Epithelial cell of proximal tubule (primary cell): ENCODE measurements around the gene VCX. TPM values are rescaled to one million over a fixed set of nuclear protein-coding genes. Genes with fewer than 3 reads are reported as not detected.

Source experiments
- DNase-seq: peaks from one replicate; pipeline ENCODE4 v3.0.0-alpha.2; 2011; ENCODE audit warnings: low read depth
- H3K4me3 ChIP-seq: 2 replicates; pipeline ENCODE4 v1.5.1; 2011; ENCODE audit warnings: low read depth, mild to moderate bottlenecking, low read length
- total RNA-seq: library from RNA; depleted of rRNA; stranded (reverse); fragments of >200 nt; gene quantifications from 2 replicates; pipeline ENCODE4 v1.2.3, GENCODE V29; 2015
- TF ChIP-seq, protein P1 (sequence below): conservative IDR thresholded peaks from 2 replicates; pipeline ENCODE4 v1.5.1; 2012; ENCODE audit warnings: low read depth, mild to moderate bottlenecking, low read length

Gene VCX
- total RNA-seq, 1 donor from 2014 or later: not detected

DNA sequence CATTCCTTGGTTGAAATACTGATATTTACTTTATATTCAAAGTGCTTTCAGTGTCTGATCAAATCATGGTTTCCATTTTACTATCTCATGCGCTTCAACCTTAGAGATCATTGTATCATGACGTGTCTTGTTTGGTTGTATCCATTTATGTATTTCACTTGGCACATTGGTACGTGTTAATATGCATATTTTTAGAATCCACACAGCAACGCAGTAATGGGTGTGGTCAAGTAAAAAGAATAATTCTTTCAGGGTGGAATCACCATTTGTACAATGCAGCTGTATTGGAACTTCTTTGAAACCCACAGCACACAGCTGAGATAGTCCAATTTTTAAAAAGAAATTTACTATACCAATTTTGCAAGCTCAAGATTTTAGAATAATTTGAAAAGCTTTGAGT lies 29.1 kb downstream of the VCX start:
- H3K4me3 ChIP-seq: no peak overlapping the region
- TF ChIP-seq, protein P1, sequence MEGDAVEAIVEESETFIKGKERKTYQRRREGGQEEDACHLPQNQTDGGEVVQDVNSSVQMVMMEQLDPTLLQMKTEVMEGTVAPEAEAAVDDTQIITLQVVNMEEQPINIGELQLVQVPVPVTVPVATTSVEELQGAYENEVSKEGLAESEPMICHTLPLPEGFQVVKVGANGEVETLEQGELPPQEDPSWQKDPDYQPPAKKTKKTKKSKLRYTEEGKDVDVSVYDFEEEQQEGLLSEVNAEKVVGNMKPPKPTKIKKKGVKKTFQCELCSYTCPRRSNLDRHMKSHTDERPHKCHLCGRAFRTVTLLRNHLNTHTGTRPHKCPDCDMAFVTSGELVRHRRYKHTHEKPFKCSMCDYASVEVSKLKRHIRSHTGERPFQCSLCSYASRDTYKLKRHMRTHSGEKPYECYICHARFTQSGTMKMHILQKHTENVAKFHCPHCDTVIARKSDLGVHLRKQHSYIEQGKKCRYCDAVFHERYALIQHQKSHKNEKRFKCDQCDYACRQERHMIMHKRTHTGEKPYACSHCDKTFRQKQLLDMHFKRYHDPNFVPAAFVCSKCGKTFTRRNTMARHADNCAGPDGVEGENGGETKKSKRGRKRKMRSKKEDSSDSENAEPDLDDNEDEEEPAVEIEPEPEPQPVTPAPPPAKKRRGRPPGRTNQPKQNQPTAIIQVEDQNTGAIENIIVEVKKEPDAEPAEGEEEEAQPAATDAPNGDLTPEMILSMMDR: no peak
- DNase-seq: no peak

- DNase-seq: no peak
- H3K4me3 ChIP-seq: no peak overlapping the region
- TF ChIP-seq, protein P1: no peak
Observed at GRCh38 chrX:7876957-7877356, 34.0 kb downstream of the VCX start.

- TF ChIP-seq, protein P1: no peak
- no peak for DNase-seq
- no peak overlapping the region for H3K4me3 ChIP-seq
Observed at GRCh38 chrX:7889135-7889534, 46.2 kb downstream of the VCX start.

- H3K4me3 ChIP-seq: no peak overlapping the region
- TF ChIP-seq, protein P1: no peak
- DNase-seq: peak; percentile 1
Observed at GRCh38 chrX:7889680-7890079, 46.7 kb downstream of the VCX start.

GRCh38 chrX:7891928-7892327 lies 49.0 kb downstream of the VCX start:
- H3K4me3 ChIP-seq: no peak overlapping the region
- TF ChIP-seq, protein P1: no peak
- no peak for DNase-seq

Other genes starting within 250 kb of the VCX start
- gene PNPLA4, start 84.2 kb downstream of the VCX start, total RNA-seq: 9.2 and 26.0 TPM in 2 replicates